Muscle layer of colon (tissue), 2 donors: ENCODE measurements around the gene ANXA11.
"Not testable (repeated sequence)": the region's sequence is repeated elsewhere in the genome, so short reads cannot be mapped to it uniquely, and the experiment has no call there.

Experiments used
- H3K27ac ChIP-seq: one replicate; pipeline ENCODE4 v1.7.0; 2013; ENCODE audit warnings: low read depth, mild to moderate bottlenecking, low read length, moderate library complexity
- H3K27me3 ChIP-seq, 2 donors: one replicate each; pipeline ENCODE4 v1.7.0; 2013; ENCODE audit warnings: low read length in 2 of 2, mild to moderate bottlenecking in 2 of 2; ENCODE audit not compliant: insufficient read depth in 2 of 2, control insufficient read depth in 1 of 2
- H3K36me3 ChIP-seq: one replicate; pipeline ENCODE4 v1.7.0; 2013; ENCODE audit warnings: mild to moderate bottlenecking, low read length; ENCODE audit not compliant: insufficient read depth
- H3K4me1 ChIP-seq: one replicate; pipeline ENCODE4 v1.7.0; 2013; ENCODE audit warnings: mild to moderate bottlenecking, low read length; ENCODE audit not compliant: insufficient read depth
- H3K4me3 ChIP-seq, 2 donors: one replicate each; pipeline ENCODE4 v1.7.0; 2013; ENCODE audit warnings: low read length in 2 of 2, low read depth in 1 of 2, mild to moderate bottlenecking in 1 of 2, moderate library complexity in 1 of 2
- H3K9ac ChIP-seq: one replicate; pipeline ENCODE4 v1.7.0; 2013; ENCODE audit warnings: low read length
- H3K9me3 ChIP-seq: one replicate; pipeline ENCODE4 v1.7.0; 2013; ENCODE audit warnings: mild to moderate bottlenecking, low read length
- donor health status: abdominal sarcoma.
- donor health status: Adenocarcinoma of cecum.

ANXA11 gene

GRCh38 chr10:80205477-80206276 lies at the start of gene ANXA11:
Gene ANXA11, minus strand, starts transcription at chr10:80205537. Its CDS starts 32,676 bp downstream, at chr10:80172861.
- peaks cover 54% of the 10 kb centered on the region for H3K4me1 ChIP-seq
- H3K27me3 ChIP-seq = no peaks in the 10 kb centered on the region
- H3K27ac ChIP-seq = peak within 1 kb of the TSS; percentile 99
- peak within 1 kb of the TSS; percentile 87 for H3K9ac ChIP-seq
- no peaks in the 10 kb centered on the region for H3K36me3 ChIP-seq
- H3K9me3 ChIP-seq = no peaks in the 10 kb centered on the region
- H3K4me3 ChIP-seq = peak within 1 kb of the TSS; percentile 87 to 93

GRCh38 chr10:80254726-80255125 lies 49.4 kb upstream of the ANXA11 start:
- not testable (repeated sequence) for H3K9me3 ChIP-seq, H3K4me3 ChIP-seq, H3K27me3 ChIP-seq, H3K9ac ChIP-seq, H3K36me3 ChIP-seq, H3K27ac ChIP-seq, H3K4me1 ChIP-seq

GRCh38 chr10:80253963-80254271 lies 48.6 kb upstream of the ANXA11 start:
- H3K4me1 ChIP-seq, H3K9me3 ChIP-seq, H3K4me3 ChIP-seq, H3K36me3 ChIP-seq, H3K27me3 ChIP-seq, H3K9ac ChIP-seq, H3K27ac ChIP-seq: not testable (repeated sequence)

GRCh38 chr10:80253266-80253962 lies 48.1 kb upstream of the ANXA11 start:
- Histone ChIP-seq H3K27ac (no peak overlapping the region), H3K36me3 (no peaks in the 10 kb centered on the region), H3K4me3 (no peak overlapping the region), H3K9me3 (no peaks in the 10 kb centered on the region), H3K9ac (no peak overlapping the region), H3K4me1 (no peaks in the 10 kb centered on the region), H3K27me3 (no peaks in the 10 kb centered on the region)

GRCh38 chr10:80252296-80252887 lies 47.1 kb upstream of the ANXA11 start:
- no peaks in the 10 kb centered on the region for H3K9me3 ChIP-seq
- H3K9ac ChIP-seq = no peak overlapping the region
- H3K4me1 ChIP-seq = no peaks in the 10 kb centered on the region
- H3K27me3 ChIP-seq = no peaks in the 10 kb centered on the region
- H3K4me3 ChIP-seq = no peak overlapping the region
- no peak overlapping the region for H3K27ac ChIP-seq
- no peaks in the 10 kb centered on the region for H3K36me3 ChIP-seq

- H3K4me1 ChIP-seq, H3K9ac ChIP-seq, H3K4me3 ChIP-seq, H3K9me3 ChIP-seq, H3K36me3 ChIP-seq, H3K27ac ChIP-seq, H3K27me3 ChIP-seq: not testable (repeated sequence)
These were observed 46.5 kb upstream of the ANXA11 start for GRCh38 chr10:80251703-80252280.

- H3K27ac ChIP-seq, H3K9ac ChIP-seq, H3K36me3 ChIP-seq, H3K27me3 ChIP-seq, H3K4me3 ChIP-seq, H3K9me3 ChIP-seq, H3K4me1 ChIP-seq: not testable (repeated sequence)
These were observed 45.1 kb upstream of the ANXA11 start for GRCh38 chr10:80250399-80250798.

- not testable (repeated sequence) for H3K9me3 ChIP-seq, H3K27ac ChIP-seq, H3K27me3 ChIP-seq, H3K4me3 ChIP-seq, H3K4me1 ChIP-seq, H3K36me3 ChIP-seq, H3K9ac ChIP-seq
These were observed 44.6 kb upstream of the ANXA11 start for GRCh38 chr10:80249906-80250305.

- H3K36me3 ChIP-seq, H3K9ac ChIP-seq, H3K9me3 ChIP-seq, H3K27me3 ChIP-seq, H3K27ac ChIP-seq, H3K4me3 ChIP-seq, H3K4me1 ChIP-seq: not testable (repeated sequence)
These were observed 42.3 kb upstream of the ANXA11 start for GRCh38 chr10:80247611-80248010.

GRCh38 chr10:80244371-80244770 lies 39.0 kb upstream of the ANXA11 start:
- not testable (repeated sequence) for H3K9ac ChIP-seq, H3K4me1 ChIP-seq, H3K4me3 ChIP-seq, H3K36me3 ChIP-seq, H3K9me3 ChIP-seq, H3K27me3 ChIP-seq, H3K27ac ChIP-seq

- not testable (repeated sequence) for H3K27me3 ChIP-seq, H3K4me3 ChIP-seq, H3K9me3 ChIP-seq, H3K27ac ChIP-seq, H3K9ac ChIP-seq, H3K4me1 ChIP-seq, H3K36me3 ChIP-seq
These were observed 37.0 kb upstream of the ANXA11 start for GRCh38 chr10:80242341-80242740.
